HEK293 (cell line): ENCODE measurements around the gene MSMP.

ENCODE experiments used
- CTCF ChIA-PET: fragments of 350-600 bp; formaldehyde crosslinking; extraction: SDS; loops from one replicate; lab custom pipeline; 2021; ENCODE audit warnings: antibody characterized with exemption; lab: Yijun Ruan, JAX
- POLR2A ChIA-PET: fragments of 300-600 bp; formaldehyde crosslinking; extraction: SDS; loops from one replicate; lab custom pipeline; 2020; ENCODE audit warnings: antibody characterized with exemption, inconsistent platforms; lab: Yijun Ruan, JAX
- H3K27ac ChIP-seq: fragments of 200-500 bp; sonication (Bioruptor generic); 2 replicates; pipeline ENCODE4 v1.5.1; 2014; ENCODE audit warnings: low read depth, low read length, control low read depth, inconsistent platforms; ENCODE audit errors: extremely low read depth
- H3K36me3 ChIP-seq, 2 experiments: fragments of 200-500 bp in 1 of 2; sonication (Bioruptor generic) in 1 of 2; 1 replicate in 1 of 2; 2 replicates in 1 of 2; pipeline ENCODE4 v1.5.1; 2014 to 2017; ENCODE audit warnings: inconsistent platforms in 2 of 2, low read length in 2 of 2; ENCODE audit not compliant: control insufficient read depth in 2 of 2, insufficient read depth in 1 of 2
- H3K4me1 ChIP-seq: fragments of 200-500 bp; sonication (Bioruptor generic); 2 replicates; pipeline ENCODE4 v1.5.1; 2014; ENCODE audit warnings: mild to moderate bottlenecking, low read length, inconsistent platforms; ENCODE audit not compliant: control insufficient read depth, insufficient read depth
- H3K4me3 ChIP-seq: 2 replicates; pipeline ENCODE4 v1.5.1; 2011; ENCODE audit warnings: low read depth, mild to moderate bottlenecking, control low read depth, low read length, moderate library complexity
- H3K9me3 ChIP-seq: fragments of 200-500 bp; sonication (Bioruptor generic); 2 replicates; pipeline ENCODE4 v1.5.1; 2014; ENCODE audit warnings: low read depth, low read length, inconsistent platforms; ENCODE audit not compliant: control insufficient read depth, insufficient read depth
- AEBP2 ChIP-seq: fragments of 450-650 bp; formaldehyde crosslinking; IDR thresholded peaks from 2 replicates; pipeline ENCODE4 v1.5.1; 2016; ENCODE audit warnings: missing biosample characterization, missing genetic modification characterization, borderline replicate concordance
- BCL11B ChIP-seq: fragments of 450-650 bp; formaldehyde crosslinking; IDR thresholded peaks from 2 replicates; pipeline ENCODE4 v1.5.1; 2016; ENCODE audit warnings: low read depth, missing biosample characterization, missing genetic modification characterization
- HOXC10 ChIP-seq: sonication (generic); formaldehyde crosslinking; IDR thresholded peaks from 2 replicates; pipeline ENCODE4 v1.8.1; 2023; ENCODE audit warnings: mild to moderate bottlenecking, missing genetic modification reagents
- KLF7 ChIP-seq: fragments of 450-650 bp; formaldehyde crosslinking; IDR thresholded peaks from 2 replicates; pipeline ENCODE4 v1.5.1; 2016; ENCODE audit warnings: missing biosample characterization, missing genetic modification characterization, borderline replicate concordance
- MZF1 ChIP-seq: fragments of 450-650 bp; formaldehyde crosslinking; IDR thresholded peaks from 2 replicates; pipeline ENCODE4 v1.5.1; 2017; ENCODE audit warnings: missing biosample characterization, missing genetic modification characterization, borderline replicate concordance
- PRDM1 ChIP-seq: fragments of 450-650 bp; formaldehyde crosslinking; IDR thresholded peaks from 2 replicates; pipeline ENCODE4; 2016; ENCODE audit warnings: missing biosample characterization, missing genetic modification characterization
- SETDB1 ChIP-seq: IDR thresholded peaks from one replicate; pipeline ENCODE4 v1.6.1; 2017; ENCODE audit warnings: mild to moderate bottlenecking, low read length, moderate library complexity, mixed read lengths; ENCODE audit not compliant: insufficient read length
- SP2 ChIP-seq: fragments of 450-650 bp; formaldehyde crosslinking; IDR thresholded peaks from 2 replicates; pipeline ENCODE4 v1.5.1; 2016; ENCODE audit warnings: missing biosample characterization, missing genetic modification characterization
- ZBTB48 ChIP-seq: fragments of 450-650 bp; formaldehyde crosslinking; IDR thresholded peaks from 2 replicates; pipeline ENCODE4 v1.5.1; 2016; ENCODE audit warnings: missing biosample characterization, missing genetic modification characterization
- ZFP37 ChIP-seq: fragments of 450-650 bp; formaldehyde crosslinking; IDR thresholded peaks from 2 replicates; pipeline ENCODE4 v1.5.1; 2016; ENCODE audit warnings: missing biosample characterization, missing genetic modification characterization
- ZNF10 ChIP-seq: fragments of 450-650 bp; formaldehyde crosslinking; IDR thresholded peaks from 2 replicates; pipeline ENCODE4 v1.5.1; 2017; ENCODE audit warnings: missing biosample characterization, missing genetic modification characterization
- ZNF266 ChIP-seq: fragments of 450-650 bp; formaldehyde crosslinking; IDR thresholded peaks from 2 replicates; pipeline ENCODE4 v1.5.1; 2016; ENCODE audit warnings: missing biosample characterization, missing genetic modification characterization, low read depth
- ZNF350 ChIP-seq: fragments of 450-650 bp; formaldehyde crosslinking; IDR thresholded peaks from 2 replicates; pipeline ENCODE4 v1.5.0; 2017; ENCODE audit warnings: missing biosample characterization, mild to moderate bottlenecking, missing genetic modification characterization
- ZNF416 ChIP-seq: fragments of 450-650 bp; formaldehyde crosslinking; IDR thresholded peaks from 2 replicates; pipeline ENCODE4 v1.5.1; 2016; ENCODE audit warnings: missing biosample characterization, missing genetic modification characterization
- ZNF449 ChIP-seq: fragments of 450-650 bp; formaldehyde crosslinking; IDR thresholded peaks from 2 replicates; pipeline ENCODE4 v1.5.1; 2017; ENCODE audit warnings: missing biosample characterization, mild to moderate bottlenecking, missing genetic modification characterization, moderate library complexity
- ZNF549 ChIP-seq: fragments of 450-650 bp; IDR thresholded peaks from 2 replicates; pipeline ENCODE4 v1.5.1; 2018; ENCODE audit warnings: missing biosample characterization, missing genetic modification characterization, mild to moderate bottlenecking, inconsistent platforms, moderate library complexity
- ZNF626 ChIP-seq: fragments of 450-650 bp; sonication (Bioruptor Pico); formaldehyde crosslinking; IDR thresholded peaks from 2 replicates; pipeline ENCODE4 v1.5.1; 2018; ENCODE audit warnings: missing biosample characterization, missing genetic modification characterization, inconsistent platforms
- ZNF747 ChIP-seq: fragments of 450-650 bp; formaldehyde crosslinking; IDR thresholded peaks from 2 replicates; pipeline ENCODE4 v1.5.1; 2016; ENCODE audit warnings: missing biosample characterization, missing genetic modification characterization
- ZNF777 ChIP-seq: fragments of 450-650 bp; formaldehyde crosslinking; IDR thresholded peaks from 2 replicates; pipeline ENCODE4 v1.5.1; 2017; ENCODE audit warnings: missing biosample characterization, missing genetic modification characterization, borderline replicate concordance
- ZNF792 ChIP-seq: fragments of 450-650 bp; formaldehyde crosslinking; IDR thresholded peaks from 2 replicates; pipeline ENCODE4 v1.5.1; 2016; ENCODE audit warnings: missing biosample characterization, missing genetic modification characterization
- ZNF837 ChIP-seq: fragments of 450-650 bp; formaldehyde crosslinking; IDR thresholded peaks from 2 replicates; pipeline ENCODE4 v1.5.1; 2016; ENCODE audit warnings: missing biosample characterization, missing genetic modification characterization
- ZSCAN30 ChIP-seq: fragments of 450-650 bp; IDR thresholded peaks from 2 replicates; pipeline ENCODE4 v1.5.1; 2018; ENCODE audit warnings: missing biosample characterization, mild to moderate bottlenecking, missing genetic modification characterization, moderate library complexity
- TF ChIP-seq, protein P1 (sequence below): fragments of 450-650 bp; formaldehyde crosslinking; conservative IDR thresholded peaks from 2 replicates; pipeline ENCODE4 v1.5.1; 2016; ENCODE audit warnings: low read depth, missing biosample characterization, missing genetic modification characterization
- TF ChIP-seq, protein P2 (sequence below): fragments of 450-650 bp; formaldehyde crosslinking; IDR thresholded peaks from 2 replicates; pipeline ENCODE4 v1.5.1; 2017; ENCODE audit warnings: missing biosample characterization, missing genetic modification characterization

Gene MSMP

DNA sequence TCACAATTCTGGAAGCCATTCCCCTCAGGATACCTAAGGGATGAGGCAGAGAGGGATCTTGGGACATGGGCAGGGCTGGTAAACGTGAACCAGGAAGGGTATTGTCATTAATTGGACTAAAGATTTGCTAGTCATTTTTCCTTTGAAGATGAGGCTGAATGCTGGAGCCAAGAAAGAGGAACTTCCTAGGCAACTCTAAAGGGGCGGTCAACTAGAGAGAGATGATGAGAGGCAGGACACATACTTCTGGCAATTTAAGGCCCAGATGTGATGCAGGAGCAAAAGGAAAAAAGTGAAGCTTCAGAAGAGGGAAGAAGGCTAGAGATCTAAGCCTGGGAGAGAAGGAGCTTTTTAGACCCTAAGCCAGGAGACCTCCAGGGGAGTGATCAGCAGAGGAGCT, 10.6 kb downstream of the MSMP start:
- TF ChIP-seq, protein P1, sequence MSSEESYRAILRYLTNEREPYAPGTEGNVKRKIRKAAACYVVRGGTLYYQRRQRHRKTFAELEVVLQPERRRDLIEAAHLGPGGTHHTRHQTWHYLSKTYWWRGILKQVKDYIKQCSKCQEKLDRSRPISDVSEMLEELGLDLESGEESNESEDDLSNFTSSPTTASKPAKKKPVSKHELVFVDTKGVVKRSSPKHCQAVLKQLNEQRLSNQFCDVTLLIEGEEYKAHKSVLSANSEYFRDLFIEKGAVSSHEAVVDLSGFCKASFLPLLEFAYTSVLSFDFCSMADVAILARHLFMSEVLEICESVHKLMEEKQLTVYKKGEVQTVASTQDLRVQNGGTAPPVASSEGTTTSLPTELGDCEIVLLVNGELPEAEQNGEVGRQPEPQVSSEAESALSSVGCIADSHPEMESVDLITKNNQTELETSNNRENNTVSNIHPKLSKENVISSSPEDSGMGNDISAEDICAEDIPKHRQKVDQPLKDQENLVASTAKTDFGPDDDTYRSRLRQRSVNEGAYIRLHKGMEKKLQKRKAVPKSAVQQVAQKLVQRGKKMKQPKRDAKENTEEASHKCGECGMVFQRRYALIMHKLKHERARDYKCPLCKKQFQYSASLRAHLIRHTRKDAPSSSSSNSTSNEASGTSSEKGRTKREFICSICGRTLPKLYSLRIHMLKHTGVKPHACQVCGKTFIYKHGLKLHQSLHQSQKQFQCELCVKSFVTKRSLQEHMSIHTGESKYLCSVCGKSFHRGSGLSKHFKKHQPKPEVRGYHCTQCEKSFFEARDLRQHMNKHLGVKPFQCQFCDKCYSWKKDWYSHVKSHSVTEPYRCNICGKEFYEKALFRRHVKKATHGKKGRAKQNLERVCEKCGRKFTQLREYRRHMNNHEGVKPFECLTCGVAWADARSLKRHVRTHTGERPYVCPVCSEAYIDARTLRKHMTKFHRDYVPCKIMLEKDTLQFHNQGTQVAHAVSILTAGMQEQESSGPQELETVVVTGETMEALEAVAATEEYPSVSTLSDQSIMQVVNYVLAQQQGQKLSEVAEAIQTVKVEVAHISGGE (tag by site-specific recombination) = no peak
- TF ChIP-seq SP2 (no peak), ZBTB48 (tag by site-specific recombination) (no peak), ZNF10 (tag by site-specific recombination) (no peak), ZNF549 (tag by site-specific recombination) (no peak), KLF7 (tag by site-specific recombination) (no peak), ZFP37 (tag by site-specific recombination) (no peak), AEBP2 (tag by site-specific recombination) (no peak), ZNF747 (tag by site-specific recombination) (no peak), ZSCAN30 (no peak), SETDB1 (no peak), ZNF837 (tag by site-specific recombination) (no peak)
- TF ChIP-seq, protein P2, sequence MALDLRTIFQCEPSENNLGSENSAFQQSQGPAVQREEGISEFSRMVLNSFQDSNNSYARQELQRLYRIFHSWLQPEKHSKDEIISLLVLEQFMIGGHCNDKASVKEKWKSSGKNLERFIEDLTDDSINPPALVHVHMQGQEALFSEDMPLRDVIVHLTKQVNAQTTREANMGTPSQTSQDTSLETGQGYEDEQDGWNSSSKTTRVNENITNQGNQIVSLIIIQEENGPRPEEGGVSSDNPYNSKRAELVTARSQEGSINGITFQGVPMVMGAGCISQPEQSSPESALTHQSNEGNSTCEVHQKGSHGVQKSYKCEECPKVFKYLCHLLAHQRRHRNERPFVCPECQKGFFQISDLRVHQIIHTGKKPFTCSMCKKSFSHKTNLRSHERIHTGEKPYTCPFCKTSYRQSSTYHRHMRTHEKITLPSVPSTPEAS (tag by site-specific recombination) = no peak
- peaks cover 16 to 81% of the 10 kb centered on the region in 2 experiments; a peak in 2 of 3 replicates for H3K36me3 ChIP-seq
- no peak overlapping the region for H3K27ac ChIP-seq
- H3K4me1 ChIP-seq = no peaks in the 10 kb centered on the region; the same call in 1 of the 2 replicates
- H3K4me3 ChIP-seq = no peak overlapping the region
- no peaks in the 10 kb centered on the region for H3K9me3 ChIP-seq
- POLR2A ChIA-PET = interaction anchor here (1.5 to 1.7 kb wide), 2 partner anchors 11 to 13 kb away, joined by 3 to 8 read pairs; partner anchors contain the start of genes CREB3 and TLN1
- CTCF ChIA-PET = interaction anchor here (0.6 to 5.6 kb wide), 5 partner anchors 8 to 165 kb away, joined by 3 to 51 read pairs (median 12); partner anchors contain the start of genes CREB3 and TLN1

GRCh38 chr9:35741740-35742139, 12.3 kb downstream of the MSMP start:
- H3K4me3 ChIP-seq = no peak overlapping the region
- ChIA-PET CTCF (interaction anchor here (1.4 to 1.6 kb wide), 2 partner anchors 9 to 13 kb away, joined by 4 to 7 read pairs; partner anchors contain the start of genes CREB3 and TLN1), POLR2A (interaction anchor here (1.1 kb wide), 1 partner anchor 84 kb away, joined by 3 read pairs; the partner anchor contains the start of genes CCDC107 and RMRP)
- no peaks in the 10 kb centered on the region for H3K9me3 ChIP-seq
- peaks cover 16 to 92% of the 10 kb centered on the region in 2 experiments; a peak in 2 of 3 replicates for H3K36me3 ChIP-seq
- no peaks in the 10 kb centered on the region for H3K4me1 ChIP-seq
- no peak overlapping the region for H3K27ac ChIP-seq
- TF ChIP-seq ZFP37 (tag by site-specific recombination) (no peak), PRDM1 (tag by site-specific recombination) (no peak), HOXC10 (CRISPR knock-in tag) (no peak), BCL11B (tag by site-specific recombination) (no peak), ZNF350 (tag by site-specific recombination) (no peak), ZNF416 (tag by site-specific recombination) (no peak), ZNF449 (tag by site-specific recombination) (no peak), ZNF777 (no peak), ZNF626 (no peak), ZNF792 (tag by site-specific recombination) (no peak), MZF1 (tag by site-specific recombination) (no peak), ZNF266 (tag by site-specific recombination) (no peak), ZNF747 (tag by site-specific recombination) (no peak)
